Activated T-helper 2 cell treated with anti-CD3 and anti-CD28 coated beads, Interferon-gamma antibody, Interleukin-2, Interleukin-4, amounts not matched to agents 10 μg/mL and 5 μg/mL and 100 μg/mL, durations not matched to agents 14 hours and 24 hours and 36 hours (primary cell): ENCODE data around the gene GPR22. TPM values are rescaled to one million over a fixed set of nuclear protein-coding genes. Genes with fewer than 3 reads are reported as not detected.

ENCODE experiments used
- total RNA-seq: library from RNA; stranded (reverse); gene quantifications from 2 replicates; pipeline ENCODE4 v1.2.3, GENCODE V29; 2022

Gene GPR22
- total RNA-seq, 1 donor from 2014 or later, result not detected

Other genes with a start within 250 kb of the GPR22 start
- gene COG5, start 93.9 kb downstream of the GPR22 start, total RNA-seq, result 35.2 and 36.0 TPM in 2 replicates
- gene DUS4L, start 93.9 kb downstream of the GPR22 start, total RNA-seq, result 10.8 and 12.8 TPM in 2 replicates
- gene BCAP29, start 110.2 kb downstream of the GPR22 start, total RNA-seq, result 46.6 and 52.0 TPM in 2 replicates
- 3.6 and 3.9 TPM in 2 replicates for gene SLC26A4, start 190.8 kb downstream of the GPR22 start, total RNA-seq